HEK293T (cell line): ENCODE measurements around the gene GKN1.

ENCODE experiments used
- BHLHE40 ChIP-seq: fragments of 450-650 bp; IDR thresholded peaks from 2 replicates; pipeline ENCODE4 v1.6.1; 2016; ENCODE audit warnings: mild to moderate bottlenecking, moderate library complexity, borderline replicate concordance
- ELF4 ChIP-seq: fragments of 450-650 bp; IDR thresholded peaks from 2 replicates; pipeline ENCODE4 v1.6.1; 2017; ENCODE audit warnings: antibody characterized with exemption
- FOXA1 ChIP-seq: fragments of 450-650 bp; IDR thresholded peaks from 2 replicates; pipeline ENCODE4 v1.6.1; 2016; ENCODE audit warnings: mild to moderate bottlenecking
- HDGF ChIP-seq: fragments of 450-650 bp; IDR thresholded peaks from 2 replicates; pipeline ENCODE4 v1.6.1; 2017; ENCODE audit warnings: antibody characterized with exemption, borderline replicate concordance
- NFRKB ChIP-seq: fragments of 450-650 bp; IDR thresholded peaks from 2 replicates; pipeline ENCODE4 v1.6.1; 2016; ENCODE audit warnings: mild to moderate bottlenecking, moderate library complexity
- SP1 ChIP-seq: fragments of 450-650 bp; IDR thresholded peaks from 2 replicates; pipeline ENCODE4 v1.6.1; 2017
- SUZ12 ChIP-seq: fragments of 450-650 bp; IDR thresholded peaks from 2 replicates; pipeline ENCODE4 v1.6.1; 2016; ENCODE audit warnings: mild to moderate bottlenecking
- TARDBP ChIP-seq: fragments of 450-650 bp; IDR thresholded peaks from 2 replicates; pipeline ENCODE4 v1.6.1; 2016
- ZNF384 ChIP-seq: fragments of 450-650 bp; IDR thresholded peaks from 2 replicates; pipeline ENCODE4 v1.6.1; 2016

DNA sequence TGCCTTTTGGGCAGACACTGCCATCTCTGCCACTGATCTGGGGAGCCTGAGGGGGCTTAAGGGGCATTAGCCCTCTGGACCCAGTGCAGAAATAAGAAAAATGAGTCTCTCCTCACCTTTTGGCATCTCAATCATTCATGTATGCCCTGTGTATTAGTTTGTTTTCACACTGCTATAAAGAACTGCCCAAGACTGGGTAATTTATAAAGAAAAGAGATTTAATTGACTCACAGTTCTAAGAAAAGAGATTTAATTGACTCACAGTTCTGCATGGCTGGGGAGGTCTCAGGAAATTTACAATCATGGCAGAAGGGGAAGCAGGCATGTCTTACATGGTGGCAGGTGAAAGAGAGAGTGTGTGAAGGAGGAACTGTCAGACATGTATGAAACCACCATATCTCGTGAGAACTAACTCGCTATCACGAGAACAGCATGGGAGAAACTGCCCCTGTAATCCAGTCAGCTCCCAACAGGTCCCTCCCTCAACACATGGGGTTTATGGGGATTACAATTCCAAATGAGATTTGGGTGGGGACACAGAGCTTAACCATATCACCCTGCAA, 43.2 kb upstream of the GKN1 start:
- TF ChIP-seq BHLHE40 (no peak), ZNF384 (no peak), SP1 (no peak), SUZ12 (no peak), ELF4 (no peak), TARDBP (no peak), FOXA1 (no peak), HDGF (no peak), NFRKB (no peak)
